Suprapubic skin (tissue), 4 donors: ENCODE measurements around the gene CHST9.

Experiments used
- CTCF ChIP-seq, 2 donors: fragments of 200-600 bp in 1 of 2; fragments of 450-650 bp in 1 of 2; sonication (generic) in 1 of 2; IDR thresholded peaks; one replicate each; pipeline ENCODE4 v1.5.1; 2016 to 2019; ENCODE audit warnings: antibody characterized with exemption in 2 of 2, mild to moderate bottlenecking in 1 of 2, moderate library complexity in 1 of 2
- EP300 ChIP-seq: sonication (generic); formaldehyde crosslinking; IDR thresholded peaks from one replicate; pipeline ENCODE4 v1.6.1; 2017; ENCODE audit warnings: antibody characterized with exemption
- POLR2A ChIP-seq, 2 donors: fragments of 450-650 bp; IDR thresholded peaks; one replicate each; pipeline ENCODE4 v1.6.1; 2017; ENCODE audit warnings: antibody characterized with exemption in 2 of 2, mild to moderate bottlenecking in 2 of 2, moderate library complexity in 2 of 2
- POLR2AphosphoS5 ChIP-seq, 3 donors: sonication (generic); formaldehyde crosslinking; IDR thresholded peaks; one replicate each; pipeline ENCODE4 v1.6.1; 2017; ENCODE audit warnings: antibody characterized with exemption in 3 of 3

GRCh38 chr18:26993568-26993967 is 191.5 kb downstream of the CHST9 start:
- TF ChIP-seq CTCF (IDR thresholded peaks at IDR 0.05), result no peak
- TF ChIP-seq POLR2AphosphoS5 (IDR thresholded peaks at IDR 0.05), result no peak
- no peak for TF ChIP-seq EP300
- no peak for TF ChIP-seq POLR2A (IDR thresholded peaks at IDR 0.05)
